Measurements from ENCODE around the gene JPH2.
A peak's percentile ranks its signal among the peaks of the same experiment; 100 is the strongest.

The JPH2 gene

DNA sequence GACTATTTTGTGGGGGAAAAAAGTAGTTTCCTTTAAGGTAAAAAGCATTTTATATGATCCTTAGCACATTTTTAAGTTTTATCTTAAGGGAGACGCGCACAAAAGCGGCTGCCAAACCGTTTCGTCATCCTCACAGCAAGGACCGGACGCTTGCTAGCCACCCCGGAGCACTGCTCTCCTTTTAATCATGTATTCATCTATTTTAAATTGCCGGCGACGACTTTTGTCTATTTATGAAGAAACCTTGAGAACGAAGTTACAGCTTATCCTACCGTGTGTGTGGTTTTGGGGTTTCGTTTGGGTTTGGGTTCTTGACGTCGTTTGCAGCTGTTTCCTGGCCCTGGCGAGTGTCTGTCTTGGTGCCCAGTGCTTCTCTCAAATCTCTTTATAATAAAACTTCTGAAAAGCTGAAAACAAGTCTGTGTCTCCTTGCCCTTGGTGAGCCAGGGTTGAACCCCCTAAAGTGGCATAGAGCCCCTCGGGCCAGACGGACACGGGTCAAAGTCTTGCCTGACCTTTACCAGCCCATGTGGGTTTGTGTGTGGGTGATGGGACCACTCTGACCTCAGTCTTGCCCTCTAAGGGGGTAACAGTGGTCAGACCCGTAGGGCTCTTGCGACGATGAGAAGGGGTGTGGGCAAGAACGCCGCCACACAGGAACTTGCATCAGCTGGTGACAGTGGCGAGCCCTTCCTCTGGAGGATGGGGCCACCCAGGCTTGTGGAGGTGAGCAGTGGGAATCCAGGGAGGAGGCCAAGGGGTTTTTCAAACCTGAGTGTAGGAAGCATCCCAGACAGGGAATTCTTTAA lies 117.6 kb downstream of the JPH2 start:
- TF ChIP-seq Cebpa-rat (IDR thresholded peaks at IDR 0.05): peak in 7 of 11 experiments; percentile 10 to 88 (median 37); a peak in 11 of 22 replicates
- H3K27me3 ChIP-seq: no peaks in the 10 kb centered on the region
- no peaks in the 10 kb centered on the region for H3K36me3 ChIP-seq
- no peaks in the 10 kb centered on the region for H3K9me3 ChIP-seq (replicated peaks in 1 of 11)
- H3K4me2 ChIP-seq: peak overlapping the region; percentile 83 to 99 (median 94)
- H3K27ac ChIP-seq: peak overlapping the region; percentile 9 to 99 (median 93); a peak in 21 of 22 replicates
- peak overlapping the region; percentile 31 to 67 (median 55) for H3K4me3 ChIP-seq
- H3K4me1 ChIP-seq: peaks cover 70 to 85% (median 80%) of the 10 kb centered on the region in 10 experiments
- H3K9ac ChIP-seq: peak overlapping the region; percentile 44 to 91 (median 84); a peak in 21 of 22 replicates
- H4K20me1 ChIP-seq: no peaks in the 10 kb centered on the region

DNA sequence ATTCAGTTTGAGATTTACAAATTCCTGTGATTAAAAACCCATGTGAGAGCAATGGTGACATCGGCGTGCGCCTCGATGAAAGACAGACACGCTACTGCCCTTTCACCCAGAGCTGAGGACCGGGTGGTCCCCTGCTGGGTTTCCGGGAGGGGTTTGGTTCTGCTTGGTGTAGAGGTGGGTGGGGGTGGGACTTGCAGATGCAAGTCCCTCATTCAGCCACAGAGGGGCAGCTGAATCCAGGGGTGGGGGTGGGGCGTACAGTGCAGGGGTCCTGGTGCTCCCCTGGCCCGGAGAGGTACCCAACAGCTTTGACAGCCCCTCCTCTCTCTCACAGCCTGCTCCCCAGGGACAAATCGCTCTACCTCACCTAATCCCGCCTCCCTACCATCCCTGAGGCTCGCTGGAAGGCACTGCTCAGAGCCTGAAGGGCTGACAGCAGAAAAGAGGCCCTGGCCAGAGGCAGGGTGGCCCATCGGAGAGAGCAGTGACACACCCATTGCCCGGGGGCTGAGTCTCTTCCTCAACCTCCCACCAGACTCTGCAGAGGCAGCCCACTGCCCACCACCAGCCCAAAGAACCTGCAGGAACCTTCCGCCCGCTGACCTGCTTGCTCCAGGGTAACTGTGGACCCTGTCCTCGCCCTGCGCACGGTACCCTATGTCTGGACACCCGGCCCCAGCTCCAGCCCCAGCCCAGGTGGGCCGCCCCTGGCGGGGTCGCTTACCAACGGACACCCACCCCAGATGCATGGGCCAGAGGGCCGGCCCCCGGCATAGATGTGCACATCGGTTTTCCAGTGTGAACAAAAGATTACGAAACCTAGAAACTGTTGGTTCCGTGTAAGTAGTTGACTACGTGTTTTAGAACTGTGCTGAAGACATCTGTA lies 118.4 kb downstream of the JPH2 start:
- no peaks in the 10 kb centered on the region for H3K27me3 ChIP-seq
- H4K20me1 ChIP-seq: no peaks in the 10 kb centered on the region
- peaks cover 62 to 76% (median 72%) of the 10 kb centered on the region in 10 experiments for H3K4me1 ChIP-seq
- H3K9ac ChIP-seq: peak overlapping the region; percentile 44 to 91 (median 84); a peak in 21 of 22 replicates
- H3K4me3 ChIP-seq: peak overlapping the region; percentile 31 to 67 (median 55); a peak in 19 of 20 replicates
- no peaks in the 10 kb centered on the region for H3K9me3 ChIP-seq (replicated peaks in 1 of 11)
- H3K36me3 ChIP-seq: no peaks in the 10 kb centered on the region
- TF ChIP-seq Cebpa-rat (IDR thresholded peaks at IDR 0.05): peak in 1 of 11 experiments; percentile 53; a peak in 2 of 22 replicates
- peak overlapping the region; percentile 6 to 99 (median 93); a peak in 21 of 22 replicates for H3K27ac ChIP-seq
- H3K4me2 ChIP-seq: peak overlapping the region; percentile 83 to 99 (median 94)

DNA sequence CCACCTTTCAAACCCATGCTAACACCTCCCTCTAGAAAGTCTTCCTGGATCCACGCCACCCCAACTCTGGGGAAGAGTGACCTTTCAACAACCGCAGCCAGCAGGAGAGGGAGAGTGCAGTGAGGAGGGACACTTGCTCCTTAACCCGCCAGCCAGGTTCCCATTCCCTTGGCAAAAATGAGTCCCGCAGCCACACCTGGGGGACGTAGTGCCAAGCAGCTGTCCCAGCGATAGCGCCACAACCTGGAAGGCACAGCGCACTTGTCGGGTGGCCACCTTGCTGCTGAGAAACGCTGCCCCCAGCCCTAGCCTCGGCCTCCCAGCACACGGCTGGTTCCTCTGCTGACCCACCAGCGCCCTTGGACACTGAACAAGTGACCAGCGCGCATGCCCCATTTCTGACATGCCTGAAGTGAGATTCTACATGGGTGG lies 119.3 kb downstream of the JPH2 start:
- Histone ChIP-seq H3K9ac (peak overlapping the region in 8 of 11 experiments; percentile 80 to 91 (median 89); a peak in 15 of 22 replicates), H3K27ac (peak overlapping the region in 10 of 11 experiments; percentile 72 to 99 (median 94); a peak in 17 of 22 replicates), H3K4me2 (peak overlapping the region; percentile 83 to 99 (median 94); a peak in 21 of 22 replicates), H3K4me3 (0 out of 20 replicates have a peak overlapping the region, but pooled peaks of 2 of the 10 experiments have one; percentile 2 to 55), H4K20me1 (no peaks in the 10 kb centered on the region), H3K36me3 (no peaks in the 10 kb centered on the region), H3K4me1 (peaks cover 53 to 67% (median 63%) of the 10 kb centered on the region in 10 experiments), H3K27me3 (no peaks in the 10 kb centered on the region), H3K9me3 (replicated peaks in 1 of 11) (no peaks in the 10 kb centered on the region)
- TF ChIP-seq Cebpa-rat (IDR thresholded peaks at IDR 0.05): no peak

DNA sequence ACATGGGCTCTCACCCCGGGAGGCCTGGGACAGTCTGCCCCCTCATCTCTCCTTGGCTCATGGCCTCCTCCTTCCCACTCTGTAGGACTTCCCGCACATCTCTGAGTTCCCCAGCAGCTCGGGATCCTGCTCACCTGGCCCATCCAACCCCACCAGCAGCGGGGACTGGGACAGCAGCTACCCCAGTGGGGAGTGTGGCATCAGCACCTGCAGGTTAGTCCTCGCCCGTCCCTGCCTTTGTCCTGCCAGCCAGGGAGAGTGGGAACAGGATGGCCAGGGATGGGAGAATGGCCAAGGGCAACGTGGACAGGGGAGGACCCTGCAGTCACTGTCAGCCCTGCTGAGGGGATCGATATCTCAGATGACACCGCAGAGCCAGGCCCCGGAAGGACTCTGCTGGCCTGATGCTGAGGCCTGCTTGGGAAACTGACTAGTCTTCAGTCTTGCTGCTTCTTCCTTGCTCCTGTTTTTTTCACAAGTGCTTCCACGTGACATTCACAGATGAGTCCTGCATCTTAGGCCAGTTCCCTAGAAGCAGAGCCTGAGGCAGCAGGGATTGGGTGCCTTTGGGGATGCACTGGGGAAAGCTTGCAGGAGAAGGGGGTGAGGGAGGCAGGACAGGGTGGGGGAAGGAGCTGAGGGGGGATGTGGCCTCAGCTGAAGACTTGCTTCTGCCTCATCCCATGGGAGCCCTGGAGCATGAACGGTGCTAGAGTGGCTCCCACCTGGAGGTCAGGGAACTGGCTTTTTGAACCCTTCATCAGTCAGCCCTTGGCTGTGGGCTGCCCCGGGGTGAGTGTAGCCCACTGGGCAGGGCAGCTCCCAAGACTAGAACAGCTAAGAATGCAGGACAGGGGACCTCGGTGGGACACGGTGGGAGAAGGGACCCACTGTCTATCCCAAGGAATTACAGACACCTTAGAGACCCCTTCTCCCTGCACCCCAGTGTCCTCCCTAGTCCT lies 120.1 kb downstream of the JPH2 start:
- Histone ChIP-seq H3K9me3 (replicated peaks in 1 of 11) (peaks cover 0 to 2% (median 0%) of the 10 kb centered on the region in 11 experiments; a peak in 5 of 22 replicates), H3K36me3 (no peaks in the 10 kb centered on the region), H3K4me2 (peak overlapping the region; percentile 83 to 99 (median 94); a peak in 20 of 22 replicates), H3K9ac (peak overlapping the region in 7 of 11 experiments; percentile 82 to 91 (median 91); a peak in 10 of 22 replicates), H3K4me1 (peaks cover 46 to 60% (median 56%) of the 10 kb centered on the region in 10 experiments), H4K20me1 (no peaks in the 10 kb centered on the region), H3K27me3 (no peaks in the 10 kb centered on the region), H3K27ac (peak overlapping the region in 8 of 11 experiments; percentile 87 to 99 (median 97); a peak in 16 of 22 replicates), H3K4me3 (no peak overlapping the region)
- no peak for TF ChIP-seq Cebpa-rat (IDR thresholded peaks at IDR 0.05)

DNA sequence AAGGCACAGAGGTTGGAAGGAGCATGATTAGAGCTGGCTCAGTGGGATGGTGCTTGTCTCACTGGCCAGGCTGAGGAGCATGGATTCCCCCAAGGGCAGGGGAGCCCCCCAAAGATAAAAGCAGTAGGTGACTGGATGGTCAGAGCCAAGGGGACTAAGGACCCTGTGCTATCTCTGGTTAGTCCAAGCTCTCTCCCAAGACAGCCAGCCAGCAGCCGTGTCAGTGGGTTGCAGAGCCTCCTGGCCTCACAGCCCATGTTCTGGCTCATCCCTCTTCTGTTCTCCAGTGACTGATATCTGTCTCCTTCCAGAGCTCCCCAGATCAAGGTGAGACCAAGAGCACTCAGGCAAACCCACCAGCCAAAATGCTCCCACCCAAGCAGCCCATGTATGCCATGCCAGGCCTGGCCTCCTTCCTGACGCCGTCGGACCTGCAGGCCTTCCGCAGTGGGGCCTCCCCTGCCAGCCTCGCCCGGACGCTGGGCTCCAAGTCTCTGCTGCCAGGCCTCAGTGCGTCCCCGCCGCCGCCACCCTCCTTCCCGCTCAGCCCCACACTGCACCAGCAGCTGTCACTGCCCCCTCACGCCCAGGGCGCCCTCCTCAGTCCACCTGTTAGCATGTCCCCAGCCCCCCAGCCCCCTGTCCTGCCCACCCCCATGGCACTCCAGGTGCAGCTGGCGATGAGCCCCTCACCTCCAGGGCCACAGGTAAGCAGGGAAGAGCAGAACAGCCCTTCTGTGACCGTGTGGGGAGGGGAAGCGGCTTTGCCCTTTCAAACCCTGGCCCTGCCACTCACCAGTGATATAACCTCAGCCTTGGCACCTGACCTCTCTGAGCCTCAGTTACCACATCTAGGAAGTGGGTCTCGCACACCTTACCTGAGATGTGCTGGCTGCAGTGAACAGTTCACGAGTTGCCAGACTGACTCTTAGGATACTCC lies 121.3 kb downstream of the JPH2 start:
- H3K27ac ChIP-seq: peak overlapping the region in 7 of 11 experiments; percentile 87 to 99 (median 98); a peak in 10 of 22 replicates
- 0 out of 22 replicates have a peak overlapping the region, but pooled peaks of 1 of the 11 experiments have one; percentile 91 for H3K9ac ChIP-seq
- H3K36me3 ChIP-seq: no peaks in the 10 kb centered on the region
- H3K4me2 ChIP-seq: no peak overlapping the region
- H3K9me3 ChIP-seq (replicated peaks in 1 of 11): peaks cover 0 to 9% (median 3%) of the 10 kb centered on the region in 11 experiments; a peak in 7 of 22 replicates
- H3K4me1 ChIP-seq: peaks cover 33 to 51% (median 43%) of the 10 kb centered on the region in 10 experiments
- H3K27me3 ChIP-seq: no peaks in the 10 kb centered on the region
- no peak for TF ChIP-seq Cebpa-rat (IDR thresholded peaks at IDR 0.05)
- no peaks in the 10 kb centered on the region for H4K20me1 ChIP-seq
- no peak overlapping the region for H3K4me3 ChIP-seq

DNA sequence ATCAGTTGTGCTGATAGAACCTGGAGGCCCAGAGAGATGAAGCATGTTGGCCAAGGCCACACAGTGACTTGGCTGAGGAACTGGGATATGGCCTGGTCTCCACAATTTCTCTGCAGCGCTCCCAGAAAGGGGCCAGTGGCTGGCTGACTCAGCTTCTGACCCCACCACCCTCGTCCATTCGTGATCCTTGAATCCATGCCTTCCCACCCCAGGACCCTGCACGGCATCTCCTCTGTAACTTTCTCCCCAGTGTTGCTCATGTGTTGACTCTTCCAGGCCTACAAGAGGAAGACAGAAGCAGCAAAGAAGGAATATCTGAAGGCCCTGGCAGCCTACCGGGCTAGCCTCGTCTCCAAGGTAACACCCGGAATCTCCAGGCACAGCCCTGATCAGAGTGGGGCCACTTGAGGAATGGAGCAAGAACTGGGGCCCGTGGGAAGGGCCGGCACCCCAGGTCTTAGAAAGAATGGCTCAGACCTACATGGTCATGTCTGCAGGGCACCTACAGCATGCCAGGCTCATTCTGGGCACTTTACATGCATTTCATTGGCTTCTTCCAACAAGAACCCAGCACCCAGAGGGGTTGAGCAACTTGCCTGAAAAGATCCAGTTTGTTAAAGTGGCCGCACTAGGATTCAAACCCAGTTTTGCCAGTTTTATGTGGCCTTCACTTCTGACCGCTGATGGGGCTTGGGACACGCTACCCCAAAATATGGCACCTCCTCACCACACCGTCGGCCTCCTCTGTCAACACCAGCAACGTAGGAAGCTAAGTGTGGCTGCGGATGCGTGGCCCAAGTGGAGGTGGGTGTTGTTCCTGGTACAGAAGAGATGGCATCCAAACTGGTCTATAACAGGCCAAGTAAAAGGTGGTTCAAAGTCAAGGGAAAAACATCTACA lies 122.2 kb downstream of the JPH2 start:
- Histone ChIP-seq H3K27ac (peak overlapping the region in 4 of 11 experiments; percentile 20 to 50 (median 40); a peak in 4 of 22 replicates), H3K9ac (no peak overlapping the region), H3K4me3 (no peak overlapping the region), H3K36me3 (no peaks in the 10 kb centered on the region), H3K4me2 (no peak overlapping the region), H3K4me1 (peaks cover 24 to 47% (median 34%) of the 10 kb centered on the region in 10 experiments), H3K9me3 (replicated peaks in 1 of 11) (peaks cover 0 to 9% (median 3%) of the 10 kb centered on the region in 11 experiments; a peak in 7 of 22 replicates), H4K20me1 (no peaks in the 10 kb centered on the region), H3K27me3 (no peaks in the 10 kb centered on the region)
- no peak for TF ChIP-seq Cebpa-rat (IDR thresholded peaks at IDR 0.05)

Data from BLaER1 treated with 17β-estradiol and CSF1 and Interleukin-3, amounts not matched to agents 10 nM and 100 nM (cell line).